Keratinocyte (primary cell): ENCODE results near the gene NUDT6. TPM values are rescaled to one million over a fixed set of nuclear protein-coding genes. Genes with fewer than 3 reads are reported as not detected.

Experiments
- DNase-seq: peaks from one replicate; pipeline ENCODE4 v3.0.0-alpha.2; 2011; ENCODE audit warnings: low read depth, missing footprints, low spot score
- FAIRE-seq: peaks from 2 replicates; lab custom pipeline; 2011; peaks lifted over from hg19 to GRCh38; lab: Jason Lieb, UNC
- H2AFZ ChIP-seq: 2 replicates; pipeline ENCODE4 v1.6.0; 2012; ENCODE audit warnings: low read length, control low read depth, inconsistent platforms; ENCODE audit not compliant: control insufficient read depth
- H3K27ac ChIP-seq: 2 replicates; pipeline ENCODE4 v1.5.1; 2011; ENCODE audit warnings: low read length; ENCODE audit not compliant: control insufficient read depth, insufficient read depth
- H3K27me3 ChIP-seq: 3 replicates; pipeline ENCODE4 v1.6.0; 2011; ENCODE audit warnings: low read length; ENCODE audit not compliant: control insufficient read depth, insufficient read depth; ENCODE audit errors: extremely low read depth
- H3K36me3 ChIP-seq, 2 experiments: 2 replicates in 1 of 2; 3 replicates in 1 of 2; pipeline ENCODE4 v1.5.1; 2011; ENCODE audit warnings: low read length in 2 of 2, mild to moderate bottlenecking in 1 of 2; ENCODE audit not compliant: control insufficient read depth in 2 of 2, insufficient read depth in 2 of 2; ENCODE audit errors: extremely low read depth in 1 of 2
- H3K4me1 ChIP-seq: 3 replicates; pipeline ENCODE4 v1.5.1; 2011; ENCODE audit warnings: low read length; ENCODE audit not compliant: control insufficient read depth, insufficient read depth; ENCODE audit errors: extremely low read depth
- H3K4me2 ChIP-seq: 3 replicates; pipeline ENCODE4 v1.6.0; 2011; ENCODE audit warnings: low read depth, low read length; ENCODE audit not compliant: control insufficient read depth, insufficient read depth; ENCODE audit errors: extremely low read depth
- H3K4me3 ChIP-seq, 3 experiments: fragments of 200-600 bp in 1 of 3; sonication (generic) in 1 of 3; 2 replicates in 2 of 3; 3 replicates in 1 of 3; pipeline ENCODE4 v1.5.1; 2011 to 2016; ENCODE audit warnings: low read length in 3 of 3, mild to moderate bottlenecking in 3 of 3, control low read depth in 2 of 3, inconsistent platforms in 1 of 3, low read depth in 1 of 3, mixed read lengths in 1 of 3, mixed run types in 1 of 3, moderate library complexity in 1 of 3; ENCODE audit not compliant: control insufficient read depth in 2 of 3, insufficient read depth in 2 of 3; ENCODE audit errors: extremely low read depth in 1 of 3
- H3K79me2 ChIP-seq: 2 replicates; pipeline ENCODE4 v1.6.0; 2012; ENCODE audit warnings: low read length; ENCODE audit not compliant: control insufficient read depth, insufficient read depth
- H3K9ac ChIP-seq: 3 replicates; pipeline ENCODE4 v1.6.0; 2011; ENCODE audit warnings: low read length; ENCODE audit not compliant: control insufficient read depth, insufficient read depth; ENCODE audit errors: extremely low read depth
- H3K9me1 ChIP-seq: 3 replicates; pipeline ENCODE4 v1.6.0; 2011; ENCODE audit warnings: low read length; ENCODE audit not compliant: control insufficient read depth, insufficient read depth; ENCODE audit errors: extremely low read depth
- H3K9me3 ChIP-seq: 2 replicates; pipeline ENCODE4 v1.5.1; 2012; ENCODE audit warnings: low read depth, low read length; ENCODE audit not compliant: control insufficient read depth
- H4K20me1 ChIP-seq: 3 replicates; pipeline ENCODE4 v1.6.0; 2011; ENCODE audit warnings: low read length; ENCODE audit not compliant: control insufficient read depth, insufficient read depth; ENCODE audit errors: extremely low read depth
- EZH2 ChIP-seq: IDR thresholded peaks from one replicate; pipeline ENCODE4 v1.6.1; 2012; ENCODE audit warnings: inconsistent platforms, mild to moderate bottlenecking, low read length, moderate library complexity
- dilution Hi-C: fragments of 300-500 bp; cut with MboI; formaldehyde crosslinking; loops from one replicate; pipeline ENCODE4 v1.7.0; 2020; ENCODE audit warnings: low sequenced_read_pairs; ENCODE audit not compliant: extremely low pct_ligation_motif_present
- polyA plus RNA-seq, 5 experiments: library from polyadenylated mRNA; depleted of rRNA in 3 of 5; stranded (reverse) in 3 of 5; stranded (forward) in 1 of 5; unstranded in 1 of 5; fragments of >200 nt; gene quantifications; 1 replicate in 1 of 5; 2 replicates in 3 of 5; 3 replicates in 1 of 5; pipeline versions ENCODE4 v1.2.1 to v1.2.3, GENCODE V29; 2011 to 2012; ENCODE audit warnings: missing spikeins in 2 of 5, low read depth in 1 of 5, low replicate concordance in 1 of 5
- TF ChIP-seq, protein P1 (sequence below), 3 experiments: IDR thresholded peaks in 1 of 3; conservative IDR thresholded peaks in 1 of 3; optimal IDR thresholded peaks in 1 of 3; 2 replicates in 2 of 3; 3 replicates in 1 of 3; pipeline versions ENCODE3 to v1.5.1; 2011; ENCODE audit warnings: low read length in 3 of 3, mild to moderate bottlenecking in 3 of 3, moderate library complexity in 2 of 3, control low read depth in 1 of 3, inconsistent platforms in 1 of 3; ENCODE audit not compliant: insufficient read depth in 2 of 3; ENCODE audit errors: extremely low read depth in 1 of 3

NUDT6 gene
- polyA plus RNA-seq, 1 donor (not counting 4 experiments of a cell fraction or from before 2014, with no cell fraction given), result 6.9 TPM

DNA sequence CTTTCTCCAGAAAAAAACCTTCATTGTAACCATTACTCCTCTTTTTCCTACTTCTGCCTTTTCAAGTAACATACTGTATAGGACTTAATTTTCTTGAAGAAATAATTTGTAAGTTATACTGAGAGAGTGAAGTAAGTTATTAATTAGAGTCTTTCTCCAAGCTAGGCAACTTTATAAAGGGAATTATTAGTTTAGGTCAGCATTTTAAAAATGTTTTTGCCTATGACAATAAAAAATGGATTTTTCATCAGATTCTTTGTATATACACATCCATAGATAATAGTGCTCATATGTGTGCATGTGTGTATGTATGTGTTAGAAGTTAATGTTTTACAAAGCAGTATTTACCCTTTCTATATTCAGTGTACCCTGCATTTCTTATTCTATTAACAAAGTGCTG lies 10.4 kb upstream of the NUDT6 start:
- dilution Hi-C loops, result no loop called here
- no peak for FAIRE-seq
- H3K36me3 ChIP-seq, result peaks cover 0 to 3% of the 10 kb centered on the region in 2 experiments

DNA sequence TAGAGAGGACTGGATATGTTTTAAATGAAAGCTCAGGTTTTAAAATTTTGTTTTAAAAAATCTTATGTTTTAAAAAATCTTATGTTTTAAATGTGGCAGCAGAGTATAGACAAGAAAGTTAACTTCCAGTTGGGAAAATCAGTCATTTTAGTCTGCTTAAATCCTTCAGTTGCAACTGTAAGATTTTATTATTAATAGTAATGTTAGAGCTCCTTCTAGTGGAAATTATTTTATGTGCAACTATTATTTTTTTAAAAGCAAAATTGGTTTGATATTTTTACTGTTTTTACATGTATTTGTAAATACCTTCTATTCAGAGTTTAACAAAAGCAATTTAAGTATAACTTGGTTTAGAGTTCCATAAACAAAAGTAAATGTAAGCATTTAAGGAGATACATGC lies 8.5 kb upstream of the NUDT6 start:
- DNase-seq (no peak), FAIRE-seq (no peak)
- Histone ChIP-seq H2AFZ (no peak overlapping the region), H3K27ac (no peak overlapping the region), H3K79me2 (peaks cover 5% of the 10 kb centered on the region), H3K4me3 (no peak overlapping the region), H3K9me1 (no peaks in the 10 kb centered on the region), H3K9ac (no peak overlapping the region), H3K4me2 (no peak overlapping the region), H3K4me1 (no peaks in the 10 kb centered on the region), H4K20me1 (no peaks in the 10 kb centered on the region), H3K27me3 (no peaks in the 10 kb centered on the region), H3K36me3 (peaks cover 0 to 3% of the 10 kb centered on the region in 2 experiments), H3K9me3 (no peaks in the 10 kb centered on the region)
- dilution Hi-C loops, result no loop called here
- no peak for TF ChIP-seq EZH2
- TF ChIP-seq, protein P1, sequence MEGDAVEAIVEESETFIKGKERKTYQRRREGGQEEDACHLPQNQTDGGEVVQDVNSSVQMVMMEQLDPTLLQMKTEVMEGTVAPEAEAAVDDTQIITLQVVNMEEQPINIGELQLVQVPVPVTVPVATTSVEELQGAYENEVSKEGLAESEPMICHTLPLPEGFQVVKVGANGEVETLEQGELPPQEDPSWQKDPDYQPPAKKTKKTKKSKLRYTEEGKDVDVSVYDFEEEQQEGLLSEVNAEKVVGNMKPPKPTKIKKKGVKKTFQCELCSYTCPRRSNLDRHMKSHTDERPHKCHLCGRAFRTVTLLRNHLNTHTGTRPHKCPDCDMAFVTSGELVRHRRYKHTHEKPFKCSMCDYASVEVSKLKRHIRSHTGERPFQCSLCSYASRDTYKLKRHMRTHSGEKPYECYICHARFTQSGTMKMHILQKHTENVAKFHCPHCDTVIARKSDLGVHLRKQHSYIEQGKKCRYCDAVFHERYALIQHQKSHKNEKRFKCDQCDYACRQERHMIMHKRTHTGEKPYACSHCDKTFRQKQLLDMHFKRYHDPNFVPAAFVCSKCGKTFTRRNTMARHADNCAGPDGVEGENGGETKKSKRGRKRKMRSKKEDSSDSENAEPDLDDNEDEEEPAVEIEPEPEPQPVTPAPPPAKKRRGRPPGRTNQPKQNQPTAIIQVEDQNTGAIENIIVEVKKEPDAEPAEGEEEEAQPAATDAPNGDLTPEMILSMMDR (optimal IDR thresholded peaks at IDR 0.05 in 1 of 3, IDR thresholded peaks at IDR 0.05 in 1 of 3, conservative IDR thresholded peaks at IDR 0.05 in 1 of 3; ENCODE audit: extremely low read depth in 1 of 3, insufficient read depth in 2 of 3, low read length in 3 of 3), result no peak

More for the DNA sequence above, 10.4 kb upstream of the NUDT6 start:
- Histone ChIP-seq H3K9ac (no peak overlapping the region), H4K20me1 (no peaks in the 10 kb centered on the region), H3K4me2 (no peak overlapping the region), H2AFZ (no peak overlapping the region), H3K27me3 (no peaks in the 10 kb centered on the region), H3K9me3 (no peaks in the 10 kb centered on the region), H3K4me1 (no peaks in the 10 kb centered on the region), H3K27ac (no peak overlapping the region), H3K79me2 (no peaks in the 10 kb centered on the region), H3K9me1 (no peaks in the 10 kb centered on the region), H3K4me3 (no peak overlapping the region)
- no peak for TF ChIP-seq EZH2
- no peak for DNase-seq

DNA sequence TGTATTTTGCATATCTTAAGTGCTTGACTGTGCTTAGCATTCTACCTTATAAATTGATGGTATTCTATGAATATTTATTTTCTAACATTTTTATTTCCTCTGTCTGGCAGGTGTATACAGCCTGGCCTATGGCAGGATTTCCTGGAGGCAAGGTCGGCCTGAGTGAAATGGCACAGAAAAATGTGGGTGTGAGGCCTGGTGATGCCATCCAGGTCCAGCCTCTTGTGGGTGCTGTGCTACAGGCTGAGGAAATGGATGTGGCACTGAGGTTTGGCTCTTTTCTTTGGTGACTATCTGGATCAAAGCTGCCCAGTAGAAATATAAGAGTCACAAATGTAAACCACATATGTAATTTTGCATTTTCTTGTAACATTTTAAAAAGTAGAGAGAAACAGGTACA lies 6.5 kb upstream of the NUDT6 start:
- Histone ChIP-seq H3K36me3 (peaks cover 0 to 1% of the 10 kb centered on the region in 2 experiments), H3K27me3 (no peaks in the 10 kb centered on the region), H3K9me1 (no peaks in the 10 kb centered on the region), H3K79me2 (peaks cover 18% of the 10 kb centered on the region), H4K20me1 (no peaks in the 10 kb centered on the region), H3K27ac (no peak overlapping the region), H3K4me3 (no peak overlapping the region), H3K4me1 (peaks cover 6% of the 10 kb centered on the region), H3K4me2 (no peak overlapping the region), H3K9ac (no peak overlapping the region), H2AFZ (no peak overlapping the region), H3K9me3 (no peaks in the 10 kb centered on the region)
- DNase-seq, result no peak
- dilution Hi-C loops, result no loop called here
- no peak for FAIRE-seq
- TF ChIP-seq, protein P1 (optimal IDR thresholded peaks at IDR 0.05 in 1 of 3, IDR thresholded peaks at IDR 0.05 in 1 of 3, conservative IDR thresholded peaks at IDR 0.05 in 1 of 3; ENCODE audit: extremely low read depth in 1 of 3, insufficient read depth in 2 of 3, low read length in 3 of 3), result peak in 1 of 3 experiments; percentile 2
- no peak for TF ChIP-seq EZH2
